Lung (tissue), 12 donors: Measurements from ENCODE around the gene TSN. TPM values are rescaled to one million over a fixed set of nuclear protein-coding genes. Genes with fewer than 3 reads are reported as not detected.

ENCODE experiments used
- ATAC-seq: fragments of 200-7000 bp; cut with Tn5 transposase; one replicate; pipeline ENCODE4 v1.9.1; 2020; ENCODE audit warnings: moderate number of reproducible peaks; ENCODE audit not compliant: insufficient read depth, low FRiP score
- DNase-seq, 3 donors: peaks; one replicate each; pipeline ENCODE4 v3.0.0-alpha.2; 2013 to 2017
- H3K27ac ChIP-seq, 2 donors: one replicate each; pipeline ENCODE4 v1.5.1; 2013; ENCODE audit warnings: mild to moderate bottlenecking in 2 of 2, moderate library complexity in 2 of 2, control low read depth in 1 of 2, inconsistent platforms in 1 of 2, low read depth in 1 of 2, low read length in 1 of 2
- H3K27me3 ChIP-seq, 3 donors: one replicate each; pipeline ENCODE4 v1.5.1; 2013; ENCODE audit warnings: low read length in 2 of 3; ENCODE audit not compliant: control insufficient read depth in 3 of 3, insufficient read depth in 3 of 3
- H3K36me3 ChIP-seq, 4 donors: one replicate each; pipeline ENCODE4 v1.5.1; 2013; ENCODE audit warnings: low read length in 4 of 4, mild to moderate bottlenecking in 1 of 4, moderate library complexity in 1 of 4; ENCODE audit not compliant: control insufficient read depth in 4 of 4, insufficient read depth in 4 of 4
- H3K4me1 ChIP-seq, 5 donors: one replicate each; pipeline ENCODE4 v1.5.1; 2013; ENCODE audit warnings: low read length in 5 of 5, mild to moderate bottlenecking in 2 of 5, moderate library complexity in 1 of 5; ENCODE audit not compliant: control insufficient read depth in 5 of 5, insufficient read depth in 5 of 5
- H3K4me3 ChIP-seq: one replicate; pipeline ENCODE4 v1.5.1; 2013; ENCODE audit warnings: mild to moderate bottlenecking, control low read depth, moderate library complexity
- H3K9ac ChIP-seq, 2 donors: one replicate each; pipeline ENCODE4 v1.5.1; 2013; ENCODE audit warnings: low read length in 2 of 2, control low read depth in 1 of 2; ENCODE audit not compliant: insufficient read depth in 1 of 2
- H3K9me3 ChIP-seq, 4 donors: one replicate each; pipeline ENCODE4 v1.5.1; 2013; ENCODE audit warnings: low read length in 3 of 4, mild to moderate bottlenecking in 1 of 4, moderate library complexity in 1 of 4; ENCODE audit not compliant: control insufficient read depth in 4 of 4, insufficient read depth in 3 of 4
- WGBS, 2 donors: extraction: QIAGEN DNeasy Blood & Tissue Kit; methylation state at CpG; one replicate each; pipeline ENCODE4 v1.1.7; 2013; 5-methylcytosine and 5-hydroxymethylcytosine counted together
- polyA plus RNA-seq, 2 donors: library from polyadenylated mRNA; stranded (reverse); fragments of 200-250 nt; gene quantifications; one replicate each; pipeline ENCODE4 v1.2.1, GENCODE V29; 2013
- total RNA-seq, 2 donors: library from RNA; depleted of rRNA in 1 of 2; stranded (reverse); fragments of >200 nt in 1 of 2; gene quantifications; one replicate each; pipeline ENCODE4 v1.2.1, GENCODE V29; 2014 to 2021
- TF ChIP-seq, protein P1 (sequence below): IDR thresholded peaks from 2 replicates; pipeline ENCODE4 v1.5.1; 2012; ENCODE audit warnings: mild to moderate bottlenecking; ENCODE audit errors: control extremely low read depth, extremely low read depth
- donor health status: control.
- donor health status: control.
- donor health status: Bipolar disorder and iron deficiency.
- donor health status: healthy.
- donor health status: DM: yes; HTN: yes; CAD: no.

TSN gene
- total and polyA plus RNA-seq, 4 donors, result 20.5 to 53.8 (median 39.1) TPM

- peaks cover 4 to 9% (median 7%) of the 10 kb centered on the region in 4 donors for H3K36me3 ChIP-seq
- no peaks in the 10 kb centered on the region for H3K27me3 ChIP-seq
- peak overlapping the region; percentile 24 for H3K4me3 ChIP-seq
- H3K9me3 ChIP-seq, result no peaks in the 10 kb centered on the region
- TF ChIP-seq, protein P1, sequence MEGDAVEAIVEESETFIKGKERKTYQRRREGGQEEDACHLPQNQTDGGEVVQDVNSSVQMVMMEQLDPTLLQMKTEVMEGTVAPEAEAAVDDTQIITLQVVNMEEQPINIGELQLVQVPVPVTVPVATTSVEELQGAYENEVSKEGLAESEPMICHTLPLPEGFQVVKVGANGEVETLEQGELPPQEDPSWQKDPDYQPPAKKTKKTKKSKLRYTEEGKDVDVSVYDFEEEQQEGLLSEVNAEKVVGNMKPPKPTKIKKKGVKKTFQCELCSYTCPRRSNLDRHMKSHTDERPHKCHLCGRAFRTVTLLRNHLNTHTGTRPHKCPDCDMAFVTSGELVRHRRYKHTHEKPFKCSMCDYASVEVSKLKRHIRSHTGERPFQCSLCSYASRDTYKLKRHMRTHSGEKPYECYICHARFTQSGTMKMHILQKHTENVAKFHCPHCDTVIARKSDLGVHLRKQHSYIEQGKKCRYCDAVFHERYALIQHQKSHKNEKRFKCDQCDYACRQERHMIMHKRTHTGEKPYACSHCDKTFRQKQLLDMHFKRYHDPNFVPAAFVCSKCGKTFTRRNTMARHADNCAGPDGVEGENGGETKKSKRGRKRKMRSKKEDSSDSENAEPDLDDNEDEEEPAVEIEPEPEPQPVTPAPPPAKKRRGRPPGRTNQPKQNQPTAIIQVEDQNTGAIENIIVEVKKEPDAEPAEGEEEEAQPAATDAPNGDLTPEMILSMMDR, result no peak
- H3K9ac ChIP-seq, result peak overlapping the region in 1 of 2 donors; percentile 86
- WGBS, 2 donors, result 0 to 2% methylated on average over 8 of the region's 8 CpGs
- ATAC-seq (no peak), DNase-seq (peak in 2 of 3 donors; percentile 10 to 17)
- H3K27ac ChIP-seq, result peak overlapping the region in 1 of 2 donors; percentile 46
- H3K4me1 ChIP-seq, result peaks cover 0 to 14% (median 4%) of the 10 kb centered on the region in 5 donors
Observed at GRCh38 chr2:121754851-121755236, 607 bp upstream of the TSN start.

DNA sequence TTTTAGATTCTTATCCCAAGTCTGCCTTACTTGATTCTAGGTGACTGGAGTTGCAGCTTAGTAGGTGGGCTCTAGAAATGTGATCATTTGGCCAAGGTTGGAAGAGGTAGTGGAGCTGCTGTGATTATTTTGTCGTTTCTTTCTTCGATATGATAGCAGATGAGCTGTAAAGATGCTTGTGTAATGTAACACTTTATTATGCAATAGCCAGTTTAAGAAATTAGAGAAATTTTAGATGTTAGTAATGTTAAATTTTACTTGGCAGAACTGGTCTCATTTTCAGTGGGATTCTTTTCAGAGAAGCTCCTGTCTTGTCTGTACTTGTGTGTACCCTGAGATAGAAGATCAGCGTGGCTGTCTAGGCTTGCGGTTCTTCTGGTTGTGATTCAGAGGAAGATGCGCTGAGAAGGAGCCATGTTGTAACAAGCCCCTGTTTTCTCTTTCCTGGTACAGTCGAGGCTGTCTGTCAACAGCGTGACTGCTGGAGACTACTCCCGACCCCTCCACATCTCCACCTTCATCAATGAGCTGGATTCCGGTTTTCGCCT, 9.3 kb downstream of the TSN start:
- H3K27me3 ChIP-seq, result no peaks in the 10 kb centered on the region
- H3K4me1 ChIP-seq, result no peaks in the 10 kb centered on the region
- H3K9ac ChIP-seq, result no peak overlapping the region
- no peak overlapping the region for H3K4me3 ChIP-seq
- DNase-seq (no peak), ATAC-seq (no peak)
- no peak overlapping the region for H3K27ac ChIP-seq
- WGBS, 2 donors, result 73 to 87% methylated on average over 10 of the region's 10 CpGs
- TF ChIP-seq, protein P1, result no peak
- no peaks in the 10 kb centered on the region for H3K9me3 ChIP-seq
- peaks cover 14 to 51% (median 28%) of the 10 kb centered on the region in 4 donors for H3K36me3 ChIP-seq

GRCh38 chr2:121766624-121767023, 11.2 kb downstream of the TSN start:
- ATAC-seq, result no peak
- Histone ChIP-seq H3K27me3 (no peaks in the 10 kb centered on the region), H3K9ac (no peak overlapping the region), H3K4me1 (peaks cover 0 to 4% (median 2%) of the 10 kb centered on the region in 5 donors), H3K4me3 (no peak overlapping the region), H3K27ac (no peak overlapping the region), H3K9me3 (no peaks in the 10 kb centered on the region), H3K36me3 (peaks cover 14 to 41% (median 22%) of the 10 kb centered on the region in 4 donors)
- DNase-seq, result no peak
- TF ChIP-seq, protein P1, result no peak
- WGBS, 2 donors, result 56 to 81% methylated on average over 1 of the region's 1 CpG

- Histone ChIP-seq H3K36me3 (peaks cover 14 to 39% (median 18%) of the 10 kb centered on the region in 4 donors), H3K27ac (no peak overlapping the region), H3K9ac (no peak overlapping the region), H3K4me3 (no peak overlapping the region), H3K27me3 (no peaks in the 10 kb centered on the region), H3K4me1 (peaks cover 0 to 6% (median 4%) of the 10 kb centered on the region in 5 donors), H3K9me3 (no peaks in the 10 kb centered on the region)
- TF ChIP-seq, protein P1, result no peak
- ATAC-seq, result no peak
- DNase-seq, result no peak
- 89 to 92% methylated on average over 5 of the region's 5 CpGs for WGBS, 2 donors
Observed at GRCh38 chr2:121768143-121768755, 12.8 kb downstream of the TSN start.
